GM12878 (cell line): ENCODE measurements around the gene WBP4. TPM values are rescaled to one million over a fixed set of nuclear protein-coding genes. Genes with fewer than 3 reads are reported as not detected.

Experiments
- CHD4 ChIP-seq: fragments of 200-600 bp; sonication (generic); IDR thresholded peaks from 2 replicates; pipeline ENCODE4 v1.6.1; 2016; ENCODE audit warnings: mild to moderate bottlenecking
- ESRRA ChIP-seq: IDR thresholded peaks from 2 replicates; pipeline ENCODE4 v1.6.1; 2012; ENCODE audit warnings: mild to moderate bottlenecking, low read length, improper control_type of control experiment
- FOXM1 ChIP-seq: IDR thresholded peaks from 2 replicates; pipeline ENCODE4 v1.6.1; 2012; ENCODE audit warnings: low read depth, mild to moderate bottlenecking, inconsistent platforms, low read length, moderate library complexity
- IKZF2 ChIP-seq, 2 experiments: fragments of 450-650 bp; IDR thresholded peaks; 2 replicates each; pipeline ENCODE4 v1.6.1; 2017; ENCODE audit warnings: mild to moderate bottlenecking in 2 of 2, moderate library complexity in 2 of 2
- IRF4 ChIP-seq: IDR thresholded peaks from 2 replicates; pipeline ENCODE4 v1.6.1; 2011; ENCODE audit warnings: low read depth, low read length
- JUNB ChIP-seq: IDR thresholded peaks from 2 replicates; pipeline ENCODE4 v1.6.1; 2016; ENCODE audit warnings: antibody characterized with exemption, mild to moderate bottlenecking
- KLF5 ChIP-seq: fragments of 450-650 bp; IDR thresholded peaks from 2 replicates; pipeline ENCODE4 v1.6.1; 2014; ENCODE audit warnings: mild to moderate bottlenecking; ENCODE audit not compliant: partially characterized antibody
- LARP7 ChIP-seq: fragments of 450-650 bp; IDR thresholded peaks from 2 replicates; pipeline ENCODE4 v1.6.1; 2017; ENCODE audit warnings: mild to moderate bottlenecking
- MYB ChIP-seq: fragments of 150-350 bp; IDR thresholded peaks from 2 replicates; pipeline ENCODE4 v1.6.1; 2014; ENCODE audit warnings: mild to moderate bottlenecking, low read depth, low read length, borderline replicate concordance
- NR2F1 ChIP-seq: fragments of 450-650 bp; conservative IDR thresholded peaks from 2 replicates; pipeline ENCODE4 v1.6.1; 2017; ENCODE audit warnings: mild to moderate bottlenecking
- POU2F2 ChIP-seq: IDR thresholded peaks from 3 replicates; pipeline ENCODE4 v1.6.1; 2011; ENCODE audit warnings: low read depth, mild to moderate bottlenecking, low read length, borderline replicate concordance
- SMAD5 ChIP-seq: IDR thresholded peaks from 2 replicates; pipeline ENCODE4 v1.6.1; 2016; ENCODE audit warnings: antibody characterized with exemption, low read depth
- TAF1 ChIP-seq: IDR thresholded peaks from 2 replicates; pipeline ENCODE4 v1.6.1; 2011; ENCODE audit warnings: mild to moderate bottlenecking, low read depth, low read length, borderline replicate concordance
- TCF7 ChIP-seq: IDR thresholded peaks from 2 replicates; pipeline ENCODE4 v1.6.1; 2014; ENCODE audit warnings: antibody characterized with exemption, borderline replicate concordance
- ZNF217 ChIP-seq: fragments of 450-650 bp; IDR thresholded peaks from 2 replicates; pipeline ENCODE4 v1.6.1; 2017; ENCODE audit warnings: antibody characterized with exemption, mild to moderate bottlenecking
- ZNF274 ChIP-seq: IDR thresholded peaks from one replicate; pipeline ENCODE4 v1.8.0; 2011; ENCODE audit not compliant: insufficient read length, insufficient read depth
- polyA plus RNA-seq, 11 experiments: library from polyadenylated mRNA; depleted of rRNA in 4 of 11; unstranded in 6 of 11; stranded (reverse) in 5 of 11; fragments of >200 nt; fragmentation: Nextera tagmentation in 4 of 11; fragmentation: Illumina TruSeq in 1 of 11; extraction: Ambion mirVana in 4 of 11; extraction: Trizol in 1 of 11; gene quantifications; 1 replicate in 1 of 11; 2 replicates in 10 of 11; pipeline versions ENCODE4 v1.2.1 to v1.2.3, GENCODE V29; 2011 to 2016; ENCODE audit warnings: inconsistent platforms in 2 of 11, missing spikeins in 2 of 11, low read depth in 1 of 11
- total RNA-seq, 4 experiments: library from RNA; depleted of rRNA in 3 of 4; stranded (reverse); fragments of >200 nt in 3 of 4; fragmentation: Illumina TruSeq in 1 of 4; extraction: Trizol in 1 of 4; gene quantifications; 2 replicates each; pipeline versions ENCODE4 v1.2.1 to v1.2.3, GENCODE V29; 2013 to 2021
- TF ChIP-seq, protein P1 (sequence below): IDR thresholded peaks from 2 replicates; pipeline ENCODE4 v1.6.1; 2012; ENCODE audit warnings: improper control_type of control experiment, low read depth, low read length; ENCODE audit not compliant: insufficient replicate concordance
- TF ChIP-seq, protein P2 (sequence below): IDR thresholded peaks from 2 replicates; pipeline ENCODE4 v1.6.1; 2011; ENCODE audit warnings: mild to moderate bottlenecking, low read depth, low read length, moderate library complexity; ENCODE audit not compliant: insufficient replicate concordance
- TF ChIP-seq, protein P3 (sequence below): IDR thresholded peaks from 2 replicates; pipeline ENCODE4 v1.6.1; 2012; ENCODE audit warnings: mild to moderate bottlenecking, low read depth, low read length
- TF ChIP-seq, protein P4 (sequence below): fragments of 450-650 bp; IDR thresholded peaks from 2 replicates; pipeline ENCODE4 v1.6.1; 2014; ENCODE audit warnings: mild to moderate bottlenecking

WBP4 gene
- total and polyA plus RNA-seq, 10 of the 15 experiments (the other 5 are each of a cell fraction or from before 2014, with no cell fraction given), result 7.4 to 21.6 (median 14.2) TPM

- TF ChIP-seq, protein P1, sequence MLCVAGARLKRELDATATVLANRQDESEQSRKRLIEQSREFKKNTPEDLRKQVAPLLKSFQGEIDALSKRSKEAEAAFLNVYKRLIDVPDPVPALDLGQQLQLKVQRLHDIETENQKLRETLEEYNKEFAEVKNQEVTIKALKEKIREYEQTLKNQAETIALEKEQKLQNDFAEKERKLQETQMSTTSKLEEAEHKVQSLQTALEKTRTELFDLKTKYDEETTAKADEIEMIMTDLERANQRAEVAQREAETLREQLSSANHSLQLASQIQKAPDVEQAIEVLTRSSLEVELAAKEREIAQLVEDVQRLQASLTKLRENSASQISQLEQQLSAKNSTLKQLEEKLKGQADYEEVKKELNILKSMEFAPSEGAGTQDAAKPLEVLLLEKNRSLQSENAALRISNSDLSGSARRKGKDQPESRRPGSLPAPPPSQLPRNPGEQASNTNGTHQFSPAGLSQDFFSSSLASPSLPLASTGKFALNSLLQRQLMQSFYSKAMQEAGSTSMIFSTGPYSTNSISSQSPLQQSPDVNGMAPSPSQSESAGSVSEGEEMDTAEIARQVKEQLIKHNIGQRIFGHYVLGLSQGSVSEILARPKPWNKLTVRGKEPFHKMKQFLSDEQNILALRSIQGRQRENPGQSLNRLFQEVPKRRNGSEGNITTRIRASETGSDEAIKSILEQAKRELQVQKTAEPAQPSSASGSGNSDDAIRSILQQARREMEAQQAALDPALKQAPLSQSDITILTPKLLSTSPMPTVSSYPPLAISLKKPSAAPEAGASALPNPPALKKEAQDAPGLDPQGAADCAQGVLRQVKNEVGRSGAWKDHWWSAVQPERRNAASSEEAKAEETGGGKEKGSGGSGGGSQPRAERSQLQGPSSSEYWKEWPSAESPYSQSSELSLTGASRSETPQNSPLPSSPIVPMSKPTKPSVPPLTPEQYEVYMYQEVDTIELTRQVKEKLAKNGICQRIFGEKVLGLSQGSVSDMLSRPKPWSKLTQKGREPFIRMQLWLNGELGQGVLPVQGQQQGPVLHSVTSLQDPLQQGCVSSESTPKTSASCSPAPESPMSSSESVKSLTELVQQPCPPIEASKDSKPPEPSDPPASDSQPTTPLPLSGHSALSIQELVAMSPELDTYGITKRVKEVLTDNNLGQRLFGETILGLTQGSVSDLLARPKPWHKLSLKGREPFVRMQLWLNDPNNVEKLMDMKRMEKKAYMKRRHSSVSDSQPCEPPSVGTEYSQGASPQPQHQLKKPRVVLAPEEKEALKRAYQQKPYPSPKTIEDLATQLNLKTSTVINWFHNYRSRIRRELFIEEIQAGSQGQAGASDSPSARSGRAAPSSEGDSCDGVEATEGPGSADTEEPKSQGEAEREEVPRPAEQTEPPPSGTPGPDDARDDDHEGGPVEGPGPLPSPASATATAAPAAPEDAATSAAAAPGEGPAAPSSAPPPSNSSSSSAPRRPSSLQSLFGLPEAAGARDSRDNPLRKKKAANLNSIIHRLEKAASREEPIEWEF, result no peak
- TF ChIP-seq ZNF217 (no peak; the same call in 1 of the 2 replicates), ESRRA (no peak), NR2F1 (peak; percentile 78), JUNB (no peak), KLF5 (no peak), IKZF2 (IDR thresholded peaks at IDR 0.05) (peak; percentile 91 to 94), TCF7 (no peak), IRF4 (no peak), TAF1 (peak; percentile 29; the same call in 1 of the 2 replicates), SMAD5 (no peak), ZNF274 (no peak), LARP7 (peak; percentile 59), FOXM1 (no peak), POU2F2 (no peak), CHD4 (no peak), MYB (no peak)
- TF ChIP-seq, protein P2, sequence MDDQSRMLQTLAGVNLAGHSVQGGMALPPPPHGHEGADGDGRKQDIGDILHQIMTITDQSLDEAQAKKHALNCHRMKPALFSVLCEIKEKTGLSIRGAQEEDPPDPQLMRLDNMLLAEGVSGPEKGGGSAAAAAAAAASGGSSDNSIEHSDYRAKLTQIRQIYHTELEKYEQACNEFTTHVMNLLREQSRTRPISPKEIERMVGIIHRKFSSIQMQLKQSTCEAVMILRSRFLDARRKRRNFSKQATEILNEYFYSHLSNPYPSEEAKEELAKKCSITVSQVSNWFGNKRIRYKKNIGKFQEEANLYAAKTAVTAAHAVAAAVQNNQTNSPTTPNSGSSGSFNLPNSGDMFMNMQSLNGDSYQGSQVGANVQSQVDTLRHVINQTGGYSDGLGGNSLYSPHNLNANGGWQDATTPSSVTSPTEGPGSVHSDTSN, result no peak
- TF ChIP-seq, protein P3, sequence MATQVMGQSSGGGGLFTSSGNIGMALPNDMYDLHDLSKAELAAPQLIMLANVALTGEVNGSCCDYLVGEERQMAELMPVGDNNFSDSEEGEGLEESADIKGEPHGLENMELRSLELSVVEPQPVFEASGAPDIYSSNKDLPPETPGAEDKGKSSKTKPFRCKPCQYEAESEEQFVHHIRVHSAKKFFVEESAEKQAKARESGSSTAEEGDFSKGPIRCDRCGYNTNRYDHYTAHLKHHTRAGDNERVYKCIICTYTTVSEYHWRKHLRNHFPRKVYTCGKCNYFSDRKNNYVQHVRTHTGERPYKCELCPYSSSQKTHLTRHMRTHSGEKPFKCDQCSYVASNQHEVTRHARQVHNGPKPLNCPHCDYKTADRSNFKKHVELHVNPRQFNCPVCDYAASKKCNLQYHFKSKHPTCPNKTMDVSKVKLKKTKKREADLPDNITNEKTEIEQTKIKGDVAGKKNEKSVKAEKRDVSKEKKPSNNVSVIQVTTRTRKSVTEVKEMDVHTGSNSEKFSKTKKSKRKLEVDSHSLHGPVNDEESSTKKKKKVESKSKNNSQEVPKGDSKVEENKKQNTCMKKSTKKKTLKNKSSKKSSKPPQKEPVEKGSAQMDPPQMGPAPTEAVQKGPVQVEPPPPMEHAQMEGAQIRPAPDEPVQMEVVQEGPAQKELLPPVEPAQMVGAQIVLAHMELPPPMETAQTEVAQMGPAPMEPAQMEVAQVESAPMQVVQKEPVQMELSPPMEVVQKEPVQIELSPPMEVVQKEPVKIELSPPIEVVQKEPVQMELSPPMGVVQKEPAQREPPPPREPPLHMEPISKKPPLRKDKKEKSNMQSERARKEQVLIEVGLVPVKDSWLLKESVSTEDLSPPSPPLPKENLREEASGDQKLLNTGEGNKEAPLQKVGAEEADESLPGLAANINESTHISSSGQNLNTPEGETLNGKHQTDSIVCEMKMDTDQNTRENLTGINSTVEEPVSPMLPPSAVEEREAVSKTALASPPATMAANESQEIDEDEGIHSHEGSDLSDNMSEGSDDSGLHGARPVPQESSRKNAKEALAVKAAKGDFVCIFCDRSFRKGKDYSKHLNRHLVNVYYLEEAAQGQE, result no peak
- TF ChIP-seq, protein P4, sequence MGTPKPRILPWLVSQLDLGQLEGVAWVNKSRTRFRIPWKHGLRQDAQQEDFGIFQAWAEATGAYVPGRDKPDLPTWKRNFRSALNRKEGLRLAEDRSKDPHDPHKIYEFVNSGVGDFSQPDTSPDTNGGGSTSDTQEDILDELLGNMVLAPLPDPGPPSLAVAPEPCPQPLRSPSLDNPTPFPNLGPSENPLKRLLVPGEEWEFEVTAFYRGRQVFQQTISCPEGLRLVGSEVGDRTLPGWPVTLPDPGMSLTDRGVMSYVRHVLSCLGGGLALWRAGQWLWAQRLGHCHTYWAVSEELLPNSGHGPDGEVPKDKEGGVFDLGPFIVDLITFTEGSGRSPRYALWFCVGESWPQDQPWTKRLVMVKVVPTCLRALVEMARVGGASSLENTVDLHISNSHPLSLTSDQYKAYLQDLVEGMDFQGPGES, result no peak
Observed at GRCh38 chr13:41060082-41060723, 1.1 kb upstream of the WBP4 start (continued).
